HG02981 (cell line): ENCODE results near the gene PRXL2C.
"Not testable (repeated sequence)": the region's sequence is repeated elsewhere in the genome, so short reads cannot be mapped to it uniquely, and the experiment has no call there.

Experiments used
- ATAC-seq: cut with Tn5 transposase; IDR thresholded peaks from one replicate; pipeline ENCODE4 v1.9.1; 2021; ENCODE audit warnings: mild to moderate bottlenecking, moderate library complexity; ENCODE audit not compliant: unreplicated experiment

PRXL2C gene

DNA sequence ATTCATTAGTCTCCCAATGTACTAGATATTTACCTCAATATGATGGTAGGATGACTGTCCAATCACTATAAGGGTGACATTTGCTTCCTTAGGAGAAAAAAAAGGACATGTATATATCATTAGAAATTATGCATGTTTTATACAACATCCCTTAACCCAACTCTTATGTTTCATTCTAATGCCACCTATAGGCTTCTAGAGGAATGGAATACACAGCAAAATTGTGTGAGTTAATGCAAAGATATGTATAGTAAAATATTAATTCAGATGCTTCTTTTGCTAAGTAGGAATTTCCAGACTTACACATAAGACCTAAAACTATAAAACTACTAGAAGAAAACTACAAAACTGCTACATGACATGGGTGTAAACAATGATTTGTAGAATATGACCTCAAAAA is 3.5 kb downstream of the PRXL2C start:
- ATAC-seq = no peak

DNA sequence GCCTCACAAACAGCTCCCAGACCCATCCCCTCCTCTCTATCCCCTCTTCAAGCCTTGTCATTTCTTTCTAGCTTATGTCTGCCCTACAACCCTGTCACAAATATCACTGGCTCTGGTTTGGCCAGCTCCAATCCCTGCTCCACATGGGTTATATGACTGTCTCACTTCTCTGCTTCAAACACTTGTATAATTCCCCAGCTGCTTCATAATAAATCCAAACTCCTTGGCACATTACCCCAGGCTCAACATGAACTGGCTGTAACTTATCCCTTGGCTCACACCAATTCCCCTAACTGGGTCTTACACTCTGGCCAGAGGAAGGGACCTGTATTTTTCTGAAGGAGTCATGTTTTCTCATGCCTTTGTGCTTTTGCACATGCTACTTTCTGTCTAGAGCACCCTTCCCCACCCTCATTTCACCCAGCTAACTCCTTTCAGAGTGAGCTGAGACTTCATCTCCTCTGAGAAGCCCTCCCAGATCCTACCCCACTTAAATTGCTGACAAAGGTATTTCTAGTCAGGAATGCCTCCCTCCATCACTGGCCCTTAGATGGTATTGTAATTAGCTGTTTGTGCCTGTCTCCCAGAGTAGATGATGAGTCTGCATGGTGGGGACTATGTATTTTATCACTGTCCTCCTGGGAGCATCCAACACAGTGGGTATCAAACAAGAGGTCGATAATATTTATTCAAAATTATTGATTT is 5.3 kb downstream of the PRXL2C start:
- no peak for ATAC-seq

- ATAC-seq = no peak
Measured at GRCh38 chr9:96646081-96646991, 8.8 kb downstream of the PRXL2C start.

DNA sequence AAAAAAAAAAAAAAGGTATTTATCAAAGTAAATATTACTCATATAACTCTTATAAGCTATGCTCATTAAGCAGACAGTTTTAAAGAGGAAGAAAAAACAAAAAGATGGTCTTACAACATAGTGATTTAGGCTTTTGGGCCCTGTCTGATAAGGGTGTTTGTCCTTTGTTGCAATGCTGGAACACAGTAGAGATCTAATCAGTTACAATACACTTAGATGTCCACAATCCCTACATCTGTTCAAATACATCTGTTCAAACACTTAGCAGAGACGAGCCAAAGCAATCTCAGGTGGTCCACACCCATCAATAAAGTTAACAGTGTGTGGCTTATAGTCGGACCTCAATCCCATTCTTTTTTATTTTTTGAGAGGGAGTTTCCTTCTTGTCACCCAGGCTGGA is 11.0 kb downstream of the PRXL2C start:
- ATAC-seq = no peak

GRCh38 chr9:96641514-96641913 is 13.6 kb downstream of the PRXL2C start:
- no peak for ATAC-seq

GRCh38 chr9:96638606-96639364 is 16.3 kb downstream of the PRXL2C start:
- no peak for ATAC-seq

DNA sequence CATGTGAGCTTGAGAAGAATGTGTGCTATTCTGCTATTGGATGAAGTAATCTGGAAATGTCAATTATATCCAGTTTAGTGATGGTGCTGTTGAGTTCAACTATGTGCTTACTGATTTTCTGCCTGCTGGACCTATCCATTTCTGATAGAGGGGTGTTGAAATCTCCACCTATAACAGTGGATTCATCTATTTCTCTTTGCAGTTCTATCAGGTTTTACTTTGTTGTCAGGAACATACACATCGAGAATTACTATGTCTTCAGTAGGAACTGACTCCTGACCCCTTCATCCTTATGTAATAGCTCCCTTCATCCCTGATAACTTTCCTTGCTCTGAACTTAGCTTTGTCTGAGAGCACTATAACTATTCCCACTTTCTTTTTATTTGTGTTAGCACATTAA is 18.7 kb downstream of the PRXL2C start:
- no peak for ATAC-seq

DNA sequence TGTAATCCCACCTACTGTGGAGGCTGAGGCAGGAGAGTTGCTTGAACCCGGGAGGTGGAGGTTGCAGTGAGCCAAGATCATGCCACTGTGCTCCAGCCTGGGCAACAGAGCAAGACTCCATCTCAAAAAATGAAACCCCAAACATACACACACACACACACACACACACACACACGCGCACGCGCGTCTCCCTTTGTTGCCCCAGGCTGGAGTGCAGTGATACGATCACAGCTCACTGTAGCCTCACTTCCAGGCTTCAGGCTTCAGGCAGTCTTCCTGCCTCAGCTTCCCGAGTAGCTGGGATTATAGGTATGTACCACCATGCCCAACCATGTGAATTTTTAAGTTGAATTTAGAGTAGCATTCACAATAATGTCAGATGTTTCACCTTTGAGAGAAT is 21.5 kb downstream of the PRXL2C start:
- ATAC-seq = not testable (repeated sequence)

GRCh38 chr9:96626912-96627311 is 28.2 kb downstream of the PRXL2C start:
- ATAC-seq = no peak

DNA sequence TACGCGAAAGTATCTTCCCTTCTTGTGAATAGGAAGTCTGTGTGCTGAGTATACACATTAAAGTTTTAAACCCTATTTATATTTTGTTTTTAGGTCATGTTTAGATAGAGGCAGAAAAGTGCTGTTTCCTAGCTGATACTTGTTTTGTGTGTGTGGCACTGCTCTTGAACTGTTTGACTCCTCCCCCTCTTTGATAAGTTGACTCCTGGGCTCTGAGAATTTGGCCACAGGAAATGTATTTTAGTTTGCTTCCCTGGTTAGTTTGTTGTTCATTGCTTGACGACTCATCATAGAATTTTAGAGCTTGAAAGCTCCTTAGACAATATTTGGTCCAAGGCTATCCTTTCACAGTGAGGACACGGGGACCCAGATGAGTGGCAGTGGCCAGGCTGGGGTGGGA is 33.5 kb downstream of the PRXL2C start:
- no peak for ATAC-seq

DNA sequence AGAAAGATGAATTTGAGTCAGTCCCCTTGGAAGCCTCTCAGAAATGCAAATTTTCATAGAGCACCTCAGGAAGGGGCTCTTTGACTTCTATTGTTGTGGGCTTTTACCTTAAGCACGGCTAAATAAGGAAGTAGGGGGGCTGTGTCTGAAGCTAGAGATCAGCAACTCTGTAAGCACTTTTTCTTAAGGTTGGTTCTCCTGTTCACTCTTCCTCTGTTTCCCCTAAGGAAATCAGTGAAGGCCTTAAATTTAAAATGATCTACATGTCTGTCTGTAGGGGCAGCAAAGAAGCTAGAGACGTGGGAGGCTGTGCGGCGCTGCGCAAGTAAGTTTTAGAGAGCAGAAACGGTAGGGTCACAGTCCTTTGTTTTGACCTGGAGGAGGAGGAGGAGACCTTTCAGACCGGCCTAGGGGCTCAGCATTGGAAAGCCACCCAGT is 34.3 kb downstream of the PRXL2C start:
- ATAC-seq = no peak

GRCh38 chr9:96620181-96620514 is 35.0 kb downstream of the PRXL2C start:
- no peak for ATAC-seq

- ATAC-seq = peak; percentile 70
Measured at GRCh38 chr9:96619491-96620180, 35.5 kb downstream of the PRXL2C start, which contains the start of gene CDC14B. Gene CDC14B, minus strand, starts transcription at chr9:96619843. Its CDS starts 465 bp downstream, at chr9:96619378.

- ATAC-seq = peak; percentile 6
Measured at GRCh38 chr9:96619124-96619465, 36.0 kb downstream of the PRXL2C start.

- no peak for ATAC-seq
Measured at GRCh38 chr9:96618209-96619123, 36.7 kb downstream of the PRXL2C start.

- ATAC-seq = no peak
Measured at GRCh38 chr9:96617439-96618185, 37.5 kb downstream of the PRXL2C start.

GRCh38 chr9:96616817-96617438 is 38.2 kb downstream of the PRXL2C start:
- no peak for ATAC-seq

DNA sequence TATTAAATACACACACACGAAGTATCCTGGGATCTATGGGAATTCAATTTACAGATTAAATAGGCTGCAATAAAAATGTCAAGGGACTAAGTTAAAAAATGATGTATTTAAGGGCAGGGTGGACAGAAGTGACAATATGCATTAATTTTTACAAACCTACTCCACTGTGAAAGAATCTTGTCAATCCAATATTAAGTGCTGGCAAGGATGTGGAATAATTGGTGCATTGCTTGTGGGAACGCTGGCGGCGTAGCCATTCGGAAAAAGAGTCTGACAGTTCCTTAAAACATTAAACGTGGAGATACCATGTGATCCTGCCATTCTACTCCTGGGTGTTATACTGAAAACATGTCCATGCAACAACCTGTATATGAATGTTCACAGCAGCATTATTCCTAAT is 39.7 kb downstream of the PRXL2C start:
- no peak for ATAC-seq

DNA sequence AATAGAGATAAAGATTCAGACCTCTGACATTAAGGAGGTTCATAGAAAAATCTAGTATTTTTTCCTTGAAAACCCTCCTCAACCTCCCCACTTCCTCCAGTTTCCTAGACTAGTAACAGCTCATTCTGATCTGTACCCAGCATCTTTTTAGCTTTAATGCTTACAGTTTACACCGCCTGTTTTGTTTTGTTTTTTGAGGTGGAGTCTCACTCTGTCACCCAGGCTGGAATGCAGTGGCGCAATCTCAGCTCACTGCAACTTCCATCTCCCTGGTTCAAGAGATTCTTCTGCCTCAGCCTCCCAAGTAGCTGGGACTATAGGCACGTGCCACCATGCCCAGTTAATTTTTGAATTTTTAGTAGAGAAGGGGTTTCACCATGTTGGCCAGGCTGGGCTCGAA is 40.5 kb downstream of the PRXL2C start:
- not testable (repeated sequence) for ATAC-seq
